BE2C (cell line): ENCODE results near the gene ZSCAN9.

Source experiments
- DNase-seq: peaks from one replicate; pipeline ENCODE4 v3.0.0-alpha.2; 2020
- H3K27me3 ChIP-seq: fragments of 250-450 bp; sonication (Bioruptor Pico); 2 replicates; pipeline ENCODE4 v1.5.1; 2020; ENCODE audit warnings: mild to moderate bottlenecking
- H3K36me3 ChIP-seq: fragments of 250-450 bp; sonication (Bioruptor Pico); 2 replicates; pipeline ENCODE4 v1.5.1; 2020; ENCODE audit warnings: mild to moderate bottlenecking
- H3K4me1 ChIP-seq: fragments of 250-450 bp; sonication (Bioruptor Pico); 2 replicates; pipeline ENCODE4 v1.5.1; 2020
- H3K4me3 ChIP-seq: 2 replicates; pipeline ENCODE4 v1.5.1; 2011; ENCODE audit warnings: low read depth, low read length
- H3K9me3 ChIP-seq: fragments of 250-450 bp; sonication (Bioruptor Pico); 2 replicates; pipeline ENCODE4 v1.5.1; 2020
- CTCF ChIP-seq: IDR thresholded peaks from 2 replicates; pipeline ENCODE4 v1.5.1; 2012; ENCODE audit warnings: mild to moderate bottlenecking, low read depth, low read length

The ZSCAN9 gene

GRCh38 chr6:28232785-28233184 lies 7.7 kb downstream of the ZSCAN9 start:
- H3K36me3 ChIP-seq = peaks cover 43% of the 10 kb centered on the region
- no peak for TF ChIP-seq CTCF

GRCh38 chr6:28235912-28236452 lies 10.9 kb downstream of the ZSCAN9 start:
- Histone ChIP-seq H3K4me1 (no peaks in the 10 kb centered on the region), H3K4me3 (no peak overlapping the region), H3K27me3 (no peaks in the 10 kb centered on the region), H3K9me3 (no peaks in the 10 kb centered on the region), H3K36me3 (peaks cover 25% of the 10 kb centered on the region)
- no peak for DNase-seq
- no peak for TF ChIP-seq CTCF

More at GRCh38 chr6:28232785-28233184, 7.7 kb downstream of the ZSCAN9 start:
- no peak overlapping the region for H3K4me3 ChIP-seq
- no peak for DNase-seq
- H3K27me3 ChIP-seq = no peaks in the 10 kb centered on the region
- no peaks in the 10 kb centered on the region for H3K4me1 ChIP-seq
- no peaks in the 10 kb centered on the region for H3K9me3 ChIP-seq

GRCh38 chr6:28239636-28240035 lies 14.6 kb downstream of the ZSCAN9 start:
- DNase-seq = no peak
- no peak for TF ChIP-seq CTCF
- no peaks in the 10 kb centered on the region for H3K4me1 ChIP-seq
- H3K27me3 ChIP-seq = no peaks in the 10 kb centered on the region
- peaks cover 4% of the 10 kb centered on the region for H3K36me3 ChIP-seq
- H3K9me3 ChIP-seq = no peaks in the 10 kb centered on the region
- H3K4me3 ChIP-seq = no peak overlapping the region

- H3K4me3 ChIP-seq = no peak overlapping the region
- TF ChIP-seq CTCF = no peak
- H3K36me3 ChIP-seq = peaks cover 11% of the 10 kb centered on the region
- no peaks in the 10 kb centered on the region for H3K27me3 ChIP-seq
- no peaks in the 10 kb centered on the region for H3K9me3 ChIP-seq
- H3K4me1 ChIP-seq = no peaks in the 10 kb centered on the region
- no peak for DNase-seq
Observed at GRCh38 chr6:28240471-28240870, 15.4 kb downstream of the ZSCAN9 start.

GRCh38 chr6:28243946-28244345 lies 18.9 kb downstream of the ZSCAN9 start:
- Histone ChIP-seq H3K9me3 (no peaks in the 10 kb centered on the region), H3K27me3 (no peaks in the 10 kb centered on the region), H3K36me3 (peaks cover 21% of the 10 kb centered on the region), H3K4me3 (no peak overlapping the region), H3K4me1 (no peaks in the 10 kb centered on the region)
- TF ChIP-seq CTCF = no peak
- DNase-seq = no peak

- no peak overlapping the region for H3K4me3 ChIP-seq
- TF ChIP-seq CTCF = no peak
- peaks cover 21% of the 10 kb centered on the region for H3K36me3 ChIP-seq
- DNase-seq = no peak
- H3K9me3 ChIP-seq = no peaks in the 10 kb centered on the region
- H3K4me1 ChIP-seq = no peaks in the 10 kb centered on the region
- no peaks in the 10 kb centered on the region for H3K27me3 ChIP-seq
Observed at GRCh38 chr6:28245206-28245941, 20.3 kb downstream of the ZSCAN9 start.
